ENCODE results near the gene CCN5.

The CCN5 gene

DNA sequence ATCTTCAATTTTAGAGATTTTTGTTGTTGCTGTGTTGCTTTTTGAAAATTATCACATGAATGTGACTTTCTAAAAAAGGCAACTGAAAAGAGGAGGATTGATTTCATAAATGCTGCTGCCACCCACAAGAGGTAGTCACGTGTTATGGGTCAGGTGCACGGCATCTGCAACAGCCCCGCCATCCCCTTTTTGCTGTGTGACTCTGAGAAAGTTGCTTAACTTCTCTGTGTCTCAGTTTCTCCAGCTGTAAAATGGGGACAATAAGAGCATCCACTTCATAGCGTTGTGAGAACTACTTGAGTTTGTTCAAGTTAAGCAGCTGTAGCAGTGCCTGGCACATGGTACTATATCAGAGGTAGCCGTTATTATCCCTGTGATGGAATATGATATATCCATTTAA is 10.7 kb downstream of the CCN5 start:
- Histone ChIP-seq H3K79me2 (ENCODE audit: control insufficient read depth, insufficient read depth, low read length, unreplicated experiment) (no peaks in the 10 kb centered on the region), H3K27me3 (ENCODE audit: insufficient read depth, low read length) (no peaks in the 10 kb centered on the region), H3K27ac (ENCODE audit: low read depth, low read length) (no peak overlapping the region), H3K4me1 (ENCODE audit: control insufficient read depth, insufficient read depth, low read length, unreplicated experiment) (peaks cover 27% of the 10 kb centered on the region), H2AFZ (ENCODE audit: low read length, unreplicated experiment) (no peak overlapping the region), H3K36me3 (ENCODE audit: insufficient read depth, low read length) (no peaks in the 10 kb centered on the region), H3K4me3 (ENCODE audit: low read depth, low read length) (no peak overlapping the region)

DNA sequence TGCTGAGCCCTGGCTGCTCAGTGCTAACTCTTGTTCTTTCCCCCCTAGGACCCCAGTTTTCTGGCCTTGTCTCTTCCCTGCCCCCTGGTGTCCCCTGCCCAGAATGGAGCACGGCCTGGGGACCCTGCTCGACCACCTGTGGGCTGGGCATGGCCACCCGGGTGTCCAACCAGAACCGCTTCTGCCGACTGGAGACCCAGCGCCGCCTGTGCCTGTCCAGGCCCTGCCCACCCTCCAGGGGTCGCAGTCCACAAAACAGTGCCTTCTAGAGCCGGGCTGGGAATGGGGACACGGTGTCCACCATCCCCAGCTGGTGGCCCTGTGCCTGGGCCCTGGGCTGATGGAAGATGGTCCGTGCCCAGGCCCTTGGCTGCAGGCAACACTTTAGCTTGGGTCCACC is 11.9 kb downstream of the CCN5 start:
- H3K4me1 ChIP-seq (ENCODE audit: control insufficient read depth, insufficient read depth, low read length, unreplicated experiment), result peaks cover 29% of the 10 kb centered on the region
- H3K4me3 ChIP-seq (ENCODE audit: low read depth, low read length), result no peak overlapping the region
- H2AFZ ChIP-seq (ENCODE audit: low read length, unreplicated experiment), result no peak overlapping the region
- no peaks in the 10 kb centered on the region for H3K79me2 ChIP-seq (ENCODE audit: control insufficient read depth, insufficient read depth, low read length, unreplicated experiment)
- H3K27me3 ChIP-seq (ENCODE audit: insufficient read depth, low read length), result no peaks in the 10 kb centered on the region
- no peak overlapping the region for H3K27ac ChIP-seq (ENCODE audit: low read depth, low read length)
- H3K36me3 ChIP-seq (ENCODE audit: insufficient read depth, low read length), result no peaks in the 10 kb centered on the region

DNA sequence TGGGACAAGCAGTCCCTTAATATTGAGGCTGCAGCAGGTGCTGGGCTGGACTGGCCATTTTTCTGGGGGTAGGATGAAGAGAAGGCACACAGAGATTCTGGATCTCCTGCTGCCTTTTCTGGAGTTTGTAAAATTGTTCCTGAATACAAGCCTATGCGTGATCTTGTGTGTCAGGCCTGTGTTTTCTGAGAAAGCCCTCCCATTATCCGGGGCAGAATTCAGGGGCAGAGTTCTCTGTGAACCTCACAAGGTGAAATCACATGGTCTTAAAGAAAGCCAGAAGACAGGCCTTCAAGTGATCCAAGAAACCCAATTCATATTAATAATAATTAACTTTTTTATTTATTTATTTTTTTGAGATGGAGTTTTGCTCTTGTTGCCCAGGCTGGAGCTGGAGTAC is 12.5 kb downstream of the CCN5 start:
- Histone ChIP-seq H3K27ac (ENCODE audit: low read depth, low read length) (no peak overlapping the region), H3K36me3 (ENCODE audit: insufficient read depth, low read length) (no peaks in the 10 kb centered on the region), H3K4me1 (ENCODE audit: control insufficient read depth, insufficient read depth, low read length, unreplicated experiment) (peaks cover 35% of the 10 kb centered on the region), H3K27me3 (ENCODE audit: insufficient read depth, low read length) (no peaks in the 10 kb centered on the region), H3K79me2 (ENCODE audit: control insufficient read depth, insufficient read depth, low read length, unreplicated experiment) (no peaks in the 10 kb centered on the region), H2AFZ (ENCODE audit: low read length, unreplicated experiment) (no peak overlapping the region), H3K4me3 (ENCODE audit: low read depth, low read length) (no peak overlapping the region)

DNA sequence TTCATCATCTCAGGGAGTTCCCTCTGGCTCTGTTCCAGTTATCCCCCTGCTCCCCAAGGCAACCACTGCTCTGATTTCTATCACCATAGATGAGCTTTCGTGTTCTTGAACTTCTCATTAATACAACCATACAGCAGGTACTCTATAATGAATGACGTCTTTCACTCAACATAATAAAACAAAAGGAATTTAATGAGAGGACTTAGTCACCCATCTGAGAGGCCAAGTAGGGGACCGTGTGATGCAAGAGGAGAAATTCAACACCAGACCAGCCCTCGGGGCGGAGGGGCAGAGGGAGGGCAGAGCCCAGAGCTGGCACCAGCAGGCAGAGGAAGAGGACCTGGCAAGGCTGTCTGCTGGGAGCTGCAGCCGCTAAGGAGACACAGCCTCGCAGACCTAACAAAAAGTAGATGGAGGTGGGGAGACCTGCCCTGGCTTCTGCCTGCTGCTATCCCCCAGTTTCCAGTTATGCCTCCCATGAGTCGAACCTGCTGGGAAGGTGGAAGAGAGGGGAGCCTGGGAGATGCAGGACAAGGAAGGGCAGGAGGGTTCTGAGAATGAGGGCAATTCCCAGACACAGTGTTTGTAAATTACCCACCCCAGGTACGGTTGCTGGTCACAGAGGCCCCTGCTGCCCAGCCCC is 13.8 kb downstream of the CCN5 start:
- Histone ChIP-seq H3K27ac (ENCODE audit: low read depth, low read length) (peak overlapping the region; percentile 50), H3K36me3 (ENCODE audit: insufficient read depth, low read length) (no peaks in the 10 kb centered on the region), H3K4me1 (ENCODE audit: control insufficient read depth, insufficient read depth, low read length, unreplicated experiment) (peaks cover 40% of the 10 kb centered on the region), H3K27me3 (ENCODE audit: insufficient read depth, low read length) (no peaks in the 10 kb centered on the region), H2AFZ (ENCODE audit: low read length, unreplicated experiment) (no peak overlapping the region), H3K79me2 (ENCODE audit: control insufficient read depth, insufficient read depth, low read length, unreplicated experiment) (no peaks in the 10 kb centered on the region), H3K4me3 (ENCODE audit: low read depth, low read length) (peak overlapping the region; percentile 13)

DNA sequence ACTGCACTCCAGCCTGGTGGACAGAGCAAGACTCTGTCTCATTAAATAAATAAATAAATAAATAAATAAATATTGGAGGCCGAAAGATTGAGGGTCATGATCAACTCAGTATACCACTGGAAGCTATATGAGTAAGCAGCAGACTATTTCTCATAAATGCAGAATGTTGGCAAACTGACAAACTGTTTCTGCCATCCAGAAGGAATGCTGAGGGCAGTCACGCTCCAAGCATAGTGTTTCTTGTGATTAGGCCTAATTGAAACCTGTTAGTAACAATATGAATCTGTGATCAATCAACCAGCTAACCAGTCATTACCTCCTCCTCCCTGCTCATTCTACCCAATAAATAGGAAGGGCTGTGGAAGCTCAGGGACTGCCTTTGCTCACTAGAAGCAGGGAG is 15.3 kb downstream of the CCN5 start:
- Histone ChIP-seq H2AFZ (ENCODE audit: low read length, unreplicated experiment) (no peak overlapping the region), H3K4me1 (ENCODE audit: control insufficient read depth, insufficient read depth, low read length, unreplicated experiment) (peaks cover 51% of the 10 kb centered on the region), H3K27ac (ENCODE audit: low read depth, low read length) (peak overlapping the region; percentile 78), H3K27me3 (ENCODE audit: insufficient read depth, low read length) (no peaks in the 10 kb centered on the region), H3K36me3 (ENCODE audit: insufficient read depth, low read length) (no peaks in the 10 kb centered on the region), H3K4me3 (ENCODE audit: low read depth, low read length) (no peak overlapping the region), H3K79me2 (ENCODE audit: control insufficient read depth, insufficient read depth, low read length, unreplicated experiment) (no peaks in the 10 kb centered on the region)

DNA sequence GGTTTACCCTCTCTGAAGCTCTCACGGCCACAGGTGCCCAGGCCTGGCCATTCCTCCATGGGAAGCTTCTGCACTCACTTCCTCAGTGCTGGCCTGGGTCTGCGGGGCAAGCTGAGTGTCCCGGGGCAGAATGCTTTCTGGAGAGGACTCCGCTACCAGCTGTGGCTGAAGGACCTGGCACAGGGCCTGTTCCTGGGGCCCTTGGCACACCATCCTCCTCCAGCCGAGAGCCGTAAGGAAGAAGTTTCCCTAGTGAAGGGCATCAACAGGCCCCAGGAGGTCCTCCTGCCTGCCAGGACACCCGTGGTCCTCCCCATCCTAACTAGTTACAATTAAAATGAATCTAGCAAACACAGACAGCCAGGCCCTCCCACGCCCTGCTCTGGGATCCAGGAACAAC is 16.5 kb downstream of the CCN5 start:
- Histone ChIP-seq H3K27ac (ENCODE audit: low read depth, low read length) (peak overlapping the region; percentile 22; the same call in 1 of the 2 replicates), H3K79me2 (ENCODE audit: control insufficient read depth, insufficient read depth, low read length, unreplicated experiment) (no peaks in the 10 kb centered on the region), H3K27me3 (ENCODE audit: insufficient read depth, low read length) (no peaks in the 10 kb centered on the region), H3K4me3 (ENCODE audit: low read depth, low read length) (no peak overlapping the region), H3K4me1 (ENCODE audit: control insufficient read depth, insufficient read depth, low read length, unreplicated experiment) (peaks cover 57% of the 10 kb centered on the region), H3K36me3 (ENCODE audit: insufficient read depth, low read length) (no peaks in the 10 kb centered on the region), H2AFZ (ENCODE audit: low read length, unreplicated experiment) (no peak overlapping the region)

DNA sequence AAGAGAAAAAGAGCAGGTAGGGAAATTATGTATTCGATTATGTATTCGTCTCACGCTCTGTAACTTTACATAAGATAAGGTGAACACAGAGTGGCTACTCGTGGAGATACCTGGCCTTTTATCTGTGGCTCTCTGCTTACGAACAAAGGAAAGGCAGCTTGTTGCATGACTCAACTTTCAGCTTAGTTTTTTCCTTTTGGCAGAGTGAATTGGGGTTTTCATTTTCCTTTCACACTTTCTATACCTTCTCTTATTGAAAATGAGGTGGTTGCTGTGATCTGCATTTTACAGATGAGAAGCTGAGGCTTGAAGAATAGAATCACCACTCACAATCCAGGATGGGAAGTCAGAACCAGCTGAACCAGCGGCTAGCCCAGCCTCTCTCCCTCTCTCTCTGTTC is 17.2 kb downstream of the CCN5 start:
- Histone ChIP-seq H2AFZ (ENCODE audit: low read length, unreplicated experiment) (no peak overlapping the region), H3K27ac (ENCODE audit: low read depth, low read length) (peak overlapping the region; percentile 22), H3K4me3 (ENCODE audit: low read depth, low read length) (no peak overlapping the region), H3K4me1 (ENCODE audit: control insufficient read depth, insufficient read depth, low read length, unreplicated experiment) (peaks cover 57% of the 10 kb centered on the region), H3K79me2 (ENCODE audit: control insufficient read depth, insufficient read depth, low read length, unreplicated experiment) (no peaks in the 10 kb centered on the region), H3K36me3 (ENCODE audit: insufficient read depth, low read length) (no peaks in the 10 kb centered on the region), H3K27me3 (ENCODE audit: insufficient read depth, low read length) (no peaks in the 10 kb centered on the region)

DNA sequence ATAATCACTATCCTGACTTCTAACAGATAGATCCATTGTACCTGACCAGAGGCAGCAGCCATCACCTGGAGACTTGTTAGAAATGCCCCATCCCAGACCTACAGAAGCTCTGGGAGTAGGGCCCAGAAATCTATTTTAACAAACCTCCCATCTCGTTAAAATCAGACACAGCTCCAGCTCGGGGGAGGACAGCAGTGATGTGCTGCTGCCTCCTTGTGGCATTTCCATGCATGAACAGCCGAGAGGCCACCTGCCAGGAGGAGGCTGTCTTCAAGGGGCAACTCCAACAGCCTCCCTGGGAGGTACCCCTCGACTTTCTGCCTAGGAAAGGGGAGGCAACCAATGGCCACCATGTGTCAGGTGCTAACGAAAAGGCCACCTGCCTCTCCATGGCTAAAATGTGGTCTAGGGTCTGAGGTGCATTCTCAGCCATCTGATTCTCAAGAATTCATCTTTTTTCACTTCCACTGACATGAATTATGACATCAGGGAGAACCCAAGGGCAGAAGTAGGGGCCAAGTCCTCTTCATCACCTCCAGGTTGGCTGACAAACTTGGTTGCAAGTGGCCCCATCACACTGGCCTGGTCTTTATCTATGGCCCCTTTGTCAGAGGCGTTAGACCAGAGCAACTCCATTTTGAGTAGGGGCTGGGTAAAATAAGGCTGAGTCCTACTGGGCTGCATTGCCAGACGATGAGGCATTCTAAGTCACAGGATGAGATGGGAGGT is 18.3 kb downstream of the CCN5 start:
- no peaks in the 10 kb centered on the region for H3K79me2 ChIP-seq (ENCODE audit: control insufficient read depth, insufficient read depth, low read length, unreplicated experiment)
- H3K36me3 ChIP-seq (ENCODE audit: insufficient read depth, low read length), result no peaks in the 10 kb centered on the region
- no peak overlapping the region for H3K27ac ChIP-seq (ENCODE audit: low read depth, low read length)
- no peak overlapping the region for H2AFZ ChIP-seq (ENCODE audit: low read length, unreplicated experiment)
- peaks cover 53% of the 10 kb centered on the region for H3K4me1 ChIP-seq (ENCODE audit: control insufficient read depth, insufficient read depth, low read length, unreplicated experiment)
- no peak overlapping the region for H3K4me3 ChIP-seq (ENCODE audit: low read depth, low read length)
- H3K27me3 ChIP-seq (ENCODE audit: insufficient read depth, low read length), result no peaks in the 10 kb centered on the region

DNA sequence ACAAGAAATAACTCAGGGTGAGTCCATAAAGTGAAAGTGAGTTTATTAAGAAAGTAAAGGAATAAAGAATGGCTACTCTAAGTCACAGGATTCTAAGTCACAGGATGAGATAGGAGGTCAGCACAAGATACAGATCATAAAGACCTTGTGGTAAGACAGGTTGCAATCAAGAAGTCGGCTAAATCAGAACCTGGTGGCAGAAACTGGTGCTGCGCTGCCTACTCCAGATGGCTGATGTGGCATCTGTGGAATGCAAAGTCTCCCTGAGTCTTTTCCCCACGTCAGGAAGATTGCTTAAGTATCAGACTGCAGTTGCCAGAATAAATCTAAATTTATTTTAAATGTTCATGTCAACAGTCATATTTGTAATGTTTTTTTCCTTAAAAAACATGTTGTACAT is 19.8 kb downstream of the CCN5 start:
- no peaks in the 10 kb centered on the region for H3K79me2 ChIP-seq (ENCODE audit: control insufficient read depth, insufficient read depth, low read length, unreplicated experiment)
- H3K4me1 ChIP-seq (ENCODE audit: control insufficient read depth, insufficient read depth, low read length, unreplicated experiment), result peaks cover 40% of the 10 kb centered on the region
- peak overlapping the region; percentile 48 for H3K27ac ChIP-seq (ENCODE audit: low read depth, low read length)
- peak overlapping the region; percentile 55 for H3K4me3 ChIP-seq (ENCODE audit: low read depth, low read length)
- H2AFZ ChIP-seq (ENCODE audit: low read length, unreplicated experiment), result no peak overlapping the region
- H3K27me3 ChIP-seq (ENCODE audit: insufficient read depth, low read length), result no peaks in the 10 kb centered on the region
- H3K36me3 ChIP-seq (ENCODE audit: insufficient read depth, low read length), result no peaks in the 10 kb centered on the region

DNA sequence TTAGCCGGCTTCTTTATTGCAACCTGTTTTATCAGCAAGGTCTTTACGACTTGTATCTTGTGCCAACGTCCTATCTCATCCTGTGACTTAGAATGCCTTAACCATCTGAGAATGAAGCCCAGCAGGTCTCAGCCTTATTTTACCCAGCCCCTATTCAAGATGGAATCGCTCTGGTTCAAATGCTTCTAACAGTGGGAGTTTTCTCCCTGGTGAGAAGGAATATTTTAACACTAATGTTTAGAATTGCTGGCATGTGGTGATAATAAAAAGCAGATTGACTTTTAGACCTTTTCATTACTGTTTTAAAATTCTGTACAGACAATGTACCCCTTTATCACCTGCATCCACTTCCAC is 20.6 kb downstream of the CCN5 start:
- H3K4me1 ChIP-seq (ENCODE audit: control insufficient read depth, insufficient read depth, low read length, unreplicated experiment), result peaks cover 35% of the 10 kb centered on the region
- peak overlapping the region; percentile 48; the same call in 1 of the 2 replicates for H3K27ac ChIP-seq (ENCODE audit: low read depth, low read length)
- peak overlapping the region; percentile 17 for H2AFZ ChIP-seq (ENCODE audit: low read length, unreplicated experiment)
- H3K4me3 ChIP-seq (ENCODE audit: low read depth, low read length), result peak overlapping the region; percentile 17; the same call in 1 of the 2 replicates
- no peaks in the 10 kb centered on the region for H3K79me2 ChIP-seq (ENCODE audit: control insufficient read depth, insufficient read depth, low read length, unreplicated experiment)
- H3K36me3 ChIP-seq (ENCODE audit: insufficient read depth, low read length), result no peaks in the 10 kb centered on the region
- no peaks in the 10 kb centered on the region for H3K27me3 ChIP-seq (ENCODE audit: insufficient read depth, low read length)
